ENCODE measurements around the gene ELAPOR1.

The ELAPOR1 gene

GRCh38 chr1:109080441-109081082 is 33.4 kb upstream of the ELAPOR1 start:
- no peak for TF ChIP-seq SPI1 (IDR thresholded peaks at IDR 0.05; ENCODE audit: low read depth, low read length)
- TF ChIP-seq POLR2A (IDR thresholded peaks at IDR 0.05; ENCODE audit: low read depth, low read length), result no peak
- TF ChIP-seq PAX5 (IDR thresholded peaks at IDR 0.05; ENCODE audit: insufficient read depth, low read length, severe bottlenecking), result no peak
- no peak for TF ChIP-seq POLR2AphosphoS5 (IDR thresholded peaks at IDR 0.05; ENCODE audit: low read depth, low read length)
- TF ChIP-seq POU2F2 (IDR thresholded peaks at IDR 0.05; ENCODE audit: low read depth, low read length), result no peak
- TF ChIP-seq TAF1 (IDR thresholded peaks at IDR 0.05; ENCODE audit: low read depth, low read length), result no peak
- FAIRE-seq (no peak), DNase-seq (ENCODE audit: insufficient read length, low spot score) (no peak)

DNA sequence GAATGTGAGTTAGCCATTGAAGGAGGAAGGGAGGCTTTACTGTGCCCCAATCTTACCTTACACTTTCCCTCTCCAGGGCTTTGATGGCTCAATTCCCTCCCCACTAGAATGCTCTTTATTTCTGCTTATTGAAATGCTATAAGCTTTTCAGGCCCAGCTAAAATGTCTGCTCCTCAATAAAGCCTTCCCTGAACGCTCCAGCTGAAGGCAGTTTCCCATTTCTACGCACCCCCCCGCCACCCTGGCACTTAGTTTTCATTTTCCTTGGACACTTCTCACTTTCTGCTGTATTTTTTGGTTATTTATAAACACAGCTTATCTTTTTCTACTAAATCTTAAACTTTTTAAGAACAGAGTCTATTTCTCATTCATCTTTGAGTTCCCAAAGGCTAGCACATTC is 30.4 kb upstream of the ELAPOR1 start:
- DNase-seq (ENCODE audit: insufficient read length, low spot score) (no peak), FAIRE-seq (no peak)
- TF ChIP-seq POLR2A (IDR thresholded peaks at IDR 0.05; ENCODE audit: low read depth, low read length), result no peak
- TF ChIP-seq TAF1 (IDR thresholded peaks at IDR 0.05; ENCODE audit: low read depth, low read length), result no peak
- TF ChIP-seq PAX5 (IDR thresholded peaks at IDR 0.05; ENCODE audit: insufficient read depth, low read length, severe bottlenecking), result no peak
- no peak for TF ChIP-seq POLR2AphosphoS5 (IDR thresholded peaks at IDR 0.05; ENCODE audit: low read depth, low read length)
- TF ChIP-seq SPI1 (IDR thresholded peaks at IDR 0.05; ENCODE audit: low read depth, low read length), result no peak
- TF ChIP-seq POU2F2 (IDR thresholded peaks at IDR 0.05; ENCODE audit: low read depth, low read length), result no peak

DNA sequence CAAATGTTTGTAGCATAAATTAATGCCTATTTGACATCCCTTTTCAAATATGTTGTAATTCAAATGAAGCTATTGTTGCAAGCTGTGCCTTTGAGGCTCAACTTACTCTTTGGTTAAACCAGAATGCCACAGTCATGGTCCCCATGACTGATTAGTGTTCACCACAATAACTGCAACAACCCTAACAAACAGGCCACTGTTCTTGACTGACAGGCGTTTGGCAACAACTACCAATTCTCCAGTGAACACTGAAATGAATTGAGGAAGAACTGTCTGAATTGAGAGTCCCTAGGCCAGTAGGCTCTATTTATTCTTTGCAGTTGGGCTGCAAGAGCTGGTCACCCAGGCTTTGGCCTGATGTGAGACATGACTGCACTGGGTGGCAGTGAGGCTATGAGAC is 30.0 kb upstream of the ELAPOR1 start:
- DNase-seq (ENCODE audit: insufficient read length, low spot score) (no peak), FAIRE-seq (no peak)
- no peak for TF ChIP-seq PAX5 (IDR thresholded peaks at IDR 0.05; ENCODE audit: insufficient read depth, low read length, severe bottlenecking)
- TF ChIP-seq POLR2A (IDR thresholded peaks at IDR 0.05; ENCODE audit: low read depth, low read length), result no peak
- no peak for TF ChIP-seq SPI1 (IDR thresholded peaks at IDR 0.05; ENCODE audit: low read depth, low read length)
- no peak for TF ChIP-seq TAF1 (IDR thresholded peaks at IDR 0.05; ENCODE audit: low read depth, low read length)
- TF ChIP-seq POLR2AphosphoS5 (IDR thresholded peaks at IDR 0.05; ENCODE audit: low read depth, low read length), result no peak
- TF ChIP-seq POU2F2 (IDR thresholded peaks at IDR 0.05; ENCODE audit: low read depth, low read length), result no peak

DNA sequence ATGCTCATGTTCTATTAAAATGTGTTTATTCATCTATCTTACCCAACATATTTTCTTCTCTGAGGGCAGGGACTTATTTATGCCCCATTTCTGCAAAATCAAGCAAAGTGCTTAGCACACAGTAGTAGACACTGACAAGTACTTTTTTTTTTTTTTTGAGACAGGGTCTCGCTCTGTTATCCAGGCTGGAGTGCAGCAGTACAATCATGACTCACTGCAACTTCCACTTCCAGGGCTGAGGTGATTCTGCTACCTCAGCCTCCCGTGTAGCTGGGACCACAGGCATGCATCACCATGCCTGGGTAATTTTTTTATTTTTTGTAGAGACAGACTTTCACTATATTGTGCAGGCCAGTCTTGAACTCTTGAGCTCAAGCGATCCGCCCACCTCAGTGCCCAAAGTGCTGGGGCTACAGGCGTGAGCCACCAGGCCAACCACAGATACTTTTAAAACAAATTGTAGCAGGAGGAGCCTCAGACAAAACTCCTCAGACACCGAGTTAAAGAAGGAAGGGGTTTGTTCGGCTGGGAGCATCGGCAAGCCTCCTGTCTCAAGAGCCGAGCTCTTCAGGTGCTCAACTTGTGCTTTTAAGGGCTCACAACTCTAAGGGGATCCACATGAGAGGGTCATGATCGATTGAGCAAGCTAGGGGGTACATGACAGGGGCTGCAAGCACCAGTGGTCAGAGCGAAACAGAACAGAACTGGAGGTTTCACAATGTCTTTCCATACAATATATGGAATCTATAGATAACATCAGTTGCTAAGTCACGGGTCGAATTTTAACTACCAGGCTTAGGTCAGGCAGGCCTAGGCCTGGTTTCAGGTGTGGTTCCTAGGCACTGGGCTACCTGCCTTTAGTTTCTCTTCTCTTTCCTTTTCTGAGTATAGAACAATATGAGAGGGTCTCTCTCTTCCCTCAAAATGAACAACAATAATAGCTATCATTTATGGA is 29.1 kb upstream of the ELAPOR1 start:
- FAIRE-seq (no peak), DNase-seq (ENCODE audit: insufficient read length, low spot score) (no peak)
- no peak for TF ChIP-seq SPI1 (IDR thresholded peaks at IDR 0.05; ENCODE audit: low read depth, low read length)
- TF ChIP-seq POLR2A (IDR thresholded peaks at IDR 0.05; ENCODE audit: low read depth, low read length), result no peak
- no peak for TF ChIP-seq TAF1 (IDR thresholded peaks at IDR 0.05; ENCODE audit: low read depth, low read length)
- no peak for TF ChIP-seq POU2F2 (IDR thresholded peaks at IDR 0.05; ENCODE audit: low read depth, low read length)
- TF ChIP-seq PAX5 (IDR thresholded peaks at IDR 0.05; ENCODE audit: insufficient read depth, low read length, severe bottlenecking), result no peak
- no peak for TF ChIP-seq POLR2AphosphoS5 (IDR thresholded peaks at IDR 0.05; ENCODE audit: low read depth, low read length)

DNA sequence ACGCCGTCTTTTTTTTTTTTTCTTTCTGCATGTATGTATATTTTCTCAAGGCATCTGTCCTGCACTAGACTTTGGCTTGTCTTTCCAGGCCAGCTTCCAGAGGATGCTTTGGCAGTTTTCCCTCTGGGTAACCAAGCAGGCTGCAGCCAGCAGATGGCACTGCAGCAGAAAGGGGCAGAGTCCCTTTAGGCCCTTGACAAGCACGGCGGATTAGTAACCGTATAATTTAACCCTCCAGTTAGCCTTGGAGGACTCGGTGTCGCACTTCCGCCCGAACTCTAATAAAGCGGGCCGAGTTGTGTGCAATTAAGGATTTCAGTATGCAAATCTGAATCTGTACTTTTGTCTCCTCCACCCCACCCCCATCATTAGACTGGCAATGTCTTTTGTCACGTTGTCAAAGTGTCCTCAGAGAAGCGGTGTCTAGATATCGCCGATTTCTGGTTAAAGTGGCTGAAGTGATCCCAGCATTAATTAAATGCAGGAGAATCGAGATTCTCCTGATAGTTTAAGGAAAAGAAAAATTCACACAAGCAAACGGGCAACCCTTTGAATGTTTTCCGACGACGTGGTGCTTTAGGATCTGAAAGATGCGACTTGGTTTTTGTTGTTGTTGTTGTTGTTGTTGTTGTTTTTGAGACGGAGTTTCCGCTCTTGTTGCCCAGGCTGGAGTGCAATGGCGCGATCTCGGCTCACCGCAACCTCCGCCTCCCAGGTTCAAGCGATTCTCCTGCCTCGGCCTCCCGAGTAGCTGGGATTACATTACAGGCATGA is 24.5 kb upstream of the ELAPOR1 start:
- TF ChIP-seq TAF1 (IDR thresholded peaks at IDR 0.05; ENCODE audit: low read depth, low read length), result no peak
- FAIRE-seq, result no peak
- no peak for DNase-seq (ENCODE audit: insufficient read length, low spot score)

GRCh38 chr1:109090196-109091077 is 23.5 kb upstream of the ELAPOR1 start, which contains the start of gene TMEM167B:
TSS of gene TMEM167B (plus strand) at chr1:109090764. CDS start at chr1:109090873, 109 bp downstream.
- peak; percentile 76; the same call in 1 of the 2 replicates for TF ChIP-seq POU2F2 (IDR thresholded peaks at IDR 0.05; ENCODE audit: low read depth, low read length)
- peak; percentile 20 for TF ChIP-seq PAX5 (IDR thresholded peaks at IDR 0.05; ENCODE audit: insufficient read depth, low read length, severe bottlenecking)
- no peak for TF ChIP-seq SPI1 (IDR thresholded peaks at IDR 0.05; ENCODE audit: low read depth, low read length)
- peak; percentile 77 for TF ChIP-seq POLR2A (IDR thresholded peaks at IDR 0.05; ENCODE audit: low read depth, low read length)
- peak; percentile 65; the same call in 1 of the 2 replicates for TF ChIP-seq TAF1 (IDR thresholded peaks at IDR 0.05; ENCODE audit: low read depth, low read length)
- TF ChIP-seq POLR2AphosphoS5 (IDR thresholded peaks at IDR 0.05; ENCODE audit: low read depth, low read length), result peak; percentile 78
- DNase-seq (ENCODE audit: insufficient read length, low spot score) (peak; percentile 62), FAIRE-seq (peak; percentile 88)

- TF ChIP-seq POLR2AphosphoS5 (IDR thresholded peaks at IDR 0.05; ENCODE audit: low read depth, low read length), result no peak
- no peak for TF ChIP-seq POU2F2 (IDR thresholded peaks at IDR 0.05; ENCODE audit: low read depth, low read length)
- TF ChIP-seq POLR2A (IDR thresholded peaks at IDR 0.05; ENCODE audit: low read depth, low read length), result no peak
- no peak for TF ChIP-seq PAX5 (IDR thresholded peaks at IDR 0.05; ENCODE audit: insufficient read depth, low read length, severe bottlenecking)
- no peak for TF ChIP-seq TAF1 (IDR thresholded peaks at IDR 0.05; ENCODE audit: low read depth, low read length)
- no peak for TF ChIP-seq SPI1 (IDR thresholded peaks at IDR 0.05; ENCODE audit: low read depth, low read length)
- DNase-seq (ENCODE audit: insufficient read length, low spot score) (no peak), FAIRE-seq (peak; percentile 20)
These were observed 22.7 kb upstream of the ELAPOR1 start for GRCh38 chr1:109091078-109091838.

DNA sequence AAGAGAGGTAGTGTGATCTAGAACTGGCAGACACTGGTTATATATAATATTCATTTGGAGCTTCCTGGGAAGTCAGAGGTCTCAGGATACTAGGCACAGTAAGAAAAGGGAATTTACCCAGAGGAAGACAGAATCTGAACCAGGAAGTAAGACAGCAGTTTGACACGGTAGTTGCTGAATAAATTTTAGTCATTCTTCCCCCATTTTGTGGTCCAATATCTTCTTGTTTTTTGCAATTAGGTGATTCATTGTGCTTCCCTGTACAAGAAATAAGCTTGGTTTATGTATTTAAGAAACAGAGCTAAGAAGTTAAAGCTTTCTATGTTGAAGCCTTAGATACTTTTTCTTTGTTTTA is 22.1 kb upstream of the ELAPOR1 start:
- FAIRE-seq (no peak), DNase-seq (ENCODE audit: insufficient read length, low spot score) (no peak)
- TF ChIP-seq SPI1 (IDR thresholded peaks at IDR 0.05; ENCODE audit: low read depth, low read length) (no peak), POLR2A (IDR thresholded peaks at IDR 0.05; ENCODE audit: low read depth, low read length) (no peak), POU2F2 (IDR thresholded peaks at IDR 0.05; ENCODE audit: low read depth, low read length) (no peak), POLR2AphosphoS5 (IDR thresholded peaks at IDR 0.05; ENCODE audit: low read depth, low read length) (no peak), PAX5 (IDR thresholded peaks at IDR 0.05; ENCODE audit: insufficient read depth, low read length, severe bottlenecking) (no peak), TAF1 (IDR thresholded peaks at IDR 0.05; ENCODE audit: low read depth, low read length) (no peak)
